ENCODE results near the gene L3MBTL4. TPM values are rescaled to one million over a fixed set of nuclear protein-coding genes. Genes with fewer than 3 reads are reported as not detected.

The L3MBTL4 gene
- total and polyA plus RNA-seq, 10 of the 15 experiments (the other 5 are each of a cell fraction or from before 2014, with no cell fraction given): 1.3 to 8.7 (median 3.8) TPM

DNA sequence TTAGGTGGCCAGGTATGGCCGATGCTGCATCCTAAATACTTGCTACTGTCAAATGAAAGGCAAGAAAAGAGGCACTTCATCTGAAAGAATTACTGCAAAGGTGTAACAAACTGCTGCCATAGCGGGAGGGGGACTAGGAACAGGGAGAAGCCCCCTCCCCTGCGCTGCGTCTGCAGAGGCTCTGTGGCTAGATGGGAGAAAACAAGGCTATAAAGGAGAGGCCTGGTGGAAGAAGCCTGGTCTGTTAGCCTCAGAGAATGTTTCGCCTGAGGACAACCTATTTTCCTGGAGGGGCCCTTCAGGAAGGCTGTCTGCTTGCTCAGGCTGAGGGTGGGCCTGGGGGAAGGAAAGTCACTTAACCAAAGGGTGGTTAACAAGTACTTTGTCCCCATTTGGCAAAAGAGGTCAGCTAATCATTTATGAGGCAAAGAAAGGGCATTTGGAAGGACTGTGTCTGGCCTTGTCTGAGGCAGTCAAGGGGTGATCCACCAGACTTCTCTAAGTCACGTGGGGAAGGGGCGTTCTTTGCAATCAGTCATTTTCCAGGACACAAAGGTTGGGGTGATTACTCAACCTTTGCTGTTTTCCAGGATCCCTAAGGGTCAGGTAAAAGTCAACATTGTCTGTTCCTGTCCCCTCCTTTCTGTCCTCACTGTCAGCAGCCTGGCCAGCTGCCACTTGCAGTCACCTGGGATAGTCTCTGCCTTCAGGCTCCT is 416.4 kb downstream of the L3MBTL4 start:
- POLR2A ChIA-PET: no interaction called here
- RAD21 ChIA-PET (ENCODE audit: unreplicated experiment): no interaction called here
- Histone ChIP-seq H3K27ac (ENCODE audit: control insufficient read depth, insufficient read depth) (no peak overlapping the region), H3K79me2 (ENCODE audit: control insufficient read depth, insufficient read depth, low read length) (no peaks in the 10 kb centered on the region), H4K20me1 (ENCODE audit: control insufficient read depth, insufficient read depth) (no peaks in the 10 kb centered on the region), H3K4me3 (no peak overlapping the region), H3K4me2 (ENCODE audit: control insufficient read depth, insufficient read depth) (no peak overlapping the region), H3K9ac (ENCODE audit: control insufficient read depth, insufficient read depth, low read length) (no peak overlapping the region), H3K4me1 (ENCODE audit: control insufficient read depth, insufficient read depth, low read length) (peaks cover 14% of the 10 kb centered on the region), H3K27me3 (replicated peaks in 1 of 2; ENCODE audit: control insufficient read depth in 2 of 2, insufficient read depth in 2 of 2, low read length in 1 of 2) (no peaks in the 10 kb centered on the region), H3K36me3 (ENCODE audit: control insufficient read depth in 2 of 2, insufficient read depth in 2 of 2, low read length in 1 of 2) (no peaks in the 10 kb centered on the region), H2AFZ (ENCODE audit: control insufficient read depth, low read depth, low read length) (no peak overlapping the region), H3K9me3 (replicated peaks; ENCODE audit: control insufficient read depth, insufficient read depth, low read length) (peaks cover 7% of the 10 kb centered on the region; the same call in 2 of the 3 replicates)
- intact Hi-C loops (cut with micrococcal nuclease; ENCODE audit: unreplicated experiment): no loop called here
- no peak for TF ChIP-seq ZNF592 (IDR thresholded peaks at IDR 0.05)
- TF ChIP-seq RFX5 (IDR thresholded peaks at IDR 0.05; ENCODE audit: low read depth, low read length): no peak
- TF ChIP-seq, protein P1, sequence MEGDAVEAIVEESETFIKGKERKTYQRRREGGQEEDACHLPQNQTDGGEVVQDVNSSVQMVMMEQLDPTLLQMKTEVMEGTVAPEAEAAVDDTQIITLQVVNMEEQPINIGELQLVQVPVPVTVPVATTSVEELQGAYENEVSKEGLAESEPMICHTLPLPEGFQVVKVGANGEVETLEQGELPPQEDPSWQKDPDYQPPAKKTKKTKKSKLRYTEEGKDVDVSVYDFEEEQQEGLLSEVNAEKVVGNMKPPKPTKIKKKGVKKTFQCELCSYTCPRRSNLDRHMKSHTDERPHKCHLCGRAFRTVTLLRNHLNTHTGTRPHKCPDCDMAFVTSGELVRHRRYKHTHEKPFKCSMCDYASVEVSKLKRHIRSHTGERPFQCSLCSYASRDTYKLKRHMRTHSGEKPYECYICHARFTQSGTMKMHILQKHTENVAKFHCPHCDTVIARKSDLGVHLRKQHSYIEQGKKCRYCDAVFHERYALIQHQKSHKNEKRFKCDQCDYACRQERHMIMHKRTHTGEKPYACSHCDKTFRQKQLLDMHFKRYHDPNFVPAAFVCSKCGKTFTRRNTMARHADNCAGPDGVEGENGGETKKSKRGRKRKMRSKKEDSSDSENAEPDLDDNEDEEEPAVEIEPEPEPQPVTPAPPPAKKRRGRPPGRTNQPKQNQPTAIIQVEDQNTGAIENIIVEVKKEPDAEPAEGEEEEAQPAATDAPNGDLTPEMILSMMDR (IDR thresholded peaks at IDR 0.05 in 2 of 3, conservative IDR thresholded peaks at IDR 0.05 in 1 of 3; ENCODE audit: control insufficient read depth in 2 of 3, extremely low read depth in 1 of 3, insufficient read depth in 1 of 3, low read depth in 3 of 3, low read length in 3 of 3): no peak
- no peak for TF ChIP-seq ETV6 (conservative IDR thresholded peaks at IDR 0.05 in 1 of 2, IDR thresholded peaks at IDR 0.05 in 1 of 2; ENCODE audit: borderline replicate concordance in 1 of 2, low read depth in 1 of 2)
- no peak for TF ChIP-seq MLLT1 (IDR thresholded peaks at IDR 0.05)
- no peak for TF ChIP-seq BRCA1 (IDR thresholded peaks at IDR 0.05; ENCODE audit: low read depth, low read length)
- no peak for TF ChIP-seq RAD51 (IDR thresholded peaks at IDR 0.05)
- no peak for TF ChIP-seq PML (IDR thresholded peaks at IDR 0.05; ENCODE audit: low read length)
- TF ChIP-seq EP300 (IDR thresholded peaks at IDR 0.05; ENCODE audit: borderline replicate concordance in 1 of 2, control insufficient read depth in 1 of 2, low read depth in 2 of 2, low read length in 2 of 2): no peak
- TF ChIP-seq GATAD2B (conservative IDR thresholded peaks at IDR 0.05; ENCODE audit: low read depth): no peak
- no peak for TF ChIP-seq HDAC2 (IDR thresholded peaks at IDR 0.05)
- no peak for TF ChIP-seq IRF4 (IDR thresholded peaks at IDR 0.05; ENCODE audit: low read depth, low read length)
- no peak for TF ChIP-seq JUNB (IDR thresholded peaks at IDR 0.05)
- 52% methylated on average over 7 of the region's 7 CpGs for WGBS (ENCODE audit: insufficient coverage, insufficient replicate concordance, low lambda C conversion rate, missing lambda C conversion rate)
- no peak for FAIRE-seq
- ATAC-seq: no peak
- CTCF ChIA-PET: no interaction called here
- DNase-seq (ENCODE audit: low read depth, low spot score): no peak
- in situ Hi-C loops (cut with MboI): no loop called here
- BruUV-seq (replicated peaks): no TSS peak
- SMC1A ChIA-PET (ENCODE audit: uncharacterized antibody, unreplicated experiment): no interaction called here
